H1 (cell line): Measurements from ENCODE around the gene THBS1. TPM values are rescaled to one million over a fixed set of nuclear protein-coding genes. Genes with fewer than 3 reads are reported as not detected.

Experiments
- CTCF ChIA-PET: fragments of 300-600 bp; sonication (Branson Sonifier 250); formaldehyde crosslinking; loops from one replicate; lab custom pipeline; 2021; ENCODE audit not compliant: partially characterized antibody; lab: Charles Lee
- POLR2A ChIA-PET: fragments of 300-600 bp; sonication (Branson Sonifier 250); formaldehyde crosslinking; loops from one replicate; lab custom pipeline; 2021; ENCODE audit warnings: inconsistent platforms; ENCODE audit not compliant: partially characterized antibody; lab: Charles Lee
- DNase-seq, 2 experiments: peaks; one replicate each; pipeline versions ENCODE4 v3.0.0 to v3.0.0-alpha.2; 2010 to 2022; ENCODE audit warnings: low spot score in 2 of 2, low read depth in 1 of 2, mixed read lengths in 1 of 2
- FAIRE-seq: peaks from 2 replicates; lab custom pipeline; 2011; peaks lifted over from hg19 to GRCh38; lab: Jason Lieb, UNC
- H2AFZ ChIP-seq: 2 replicates; pipeline ENCODE4 v1.8.1; 2012; ENCODE audit warnings: low read length, inconsistent platforms
- H2AK5ac ChIP-seq: 2 replicates; pipeline ENCODE4 v1.6.1; 2013; ENCODE audit warnings: low read depth, low read length
- H2BK120ac ChIP-seq: replicated peaks from 2 replicates; pipeline ENCODE3; 2013; ENCODE audit warnings: low read depth, low read length, inconsistent platforms
- H2BK12ac ChIP-seq: 2 replicates; pipeline ENCODE4 v1.6.1; 2013; ENCODE audit warnings: low read depth, low read length
- H2BK15ac ChIP-seq: 2 replicates; pipeline ENCODE4 v1.6.1; 2013; ENCODE audit warnings: low read length
- H2BK20ac ChIP-seq: 2 replicates; pipeline ENCODE4 v1.6.1; 2013; ENCODE audit warnings: low read length
- H2BK5ac ChIP-seq: 2 replicates; pipeline ENCODE4 v1.6.1; 2013; ENCODE audit warnings: low read depth, low read length
- H3K14ac ChIP-seq: 2 replicates; pipeline ENCODE4 v1.6.1; 2013; ENCODE audit warnings: inconsistent platforms; ENCODE audit not compliant: insufficient read length
- H3K18ac ChIP-seq: 2 replicates; pipeline ENCODE4 v1.6.1; 2013; ENCODE audit warnings: low read length; ENCODE audit errors: extremely low read depth
- H3K23ac ChIP-seq: 2 replicates; pipeline ENCODE4 v1.6.1; 2013; ENCODE audit warnings: inconsistent platforms; ENCODE audit not compliant: insufficient read length
- H3K23me2 ChIP-seq: 2 replicates; pipeline ENCODE4 v1.6.1; 2013; ENCODE audit warnings: low read depth, low read length
- H3K27ac ChIP-seq: 2 replicates; pipeline ENCODE4 v1.6.1; 2011; ENCODE audit warnings: low read depth, low read length, inconsistent platforms
- H3K27me3 ChIP-seq, 4 experiments: replicated peaks in 1 of 4; 1 replicate in 1 of 4; 2 replicates in 3 of 4; pipeline versions ENCODE4 v1.6.1 to v1.8.1; 2011 to 2013; ENCODE audit warnings: low read length in 3 of 4, mild to moderate bottlenecking in 3 of 4, inconsistent platforms in 2 of 4, mixed read lengths in 2 of 4, moderate library complexity in 1 of 4; ENCODE audit not compliant: control insufficient read depth in 3 of 4, insufficient read depth in 3 of 4; ENCODE audit errors: extremely low read depth in 1 of 4
- H3K36me3 ChIP-seq, 4 experiments: 2 replicates each; pipeline versions ENCODE4 v1.6.1 to v1.8.1; 2011 to 2013; ENCODE audit warnings: mild to moderate bottlenecking in 4 of 4, low read length in 3 of 4, moderate library complexity in 2 of 4, control low read depth in 1 of 4, inconsistent platforms in 1 of 4; ENCODE audit not compliant: insufficient read depth in 4 of 4, control insufficient read depth in 2 of 4
- H3K4ac ChIP-seq: replicated peaks from 2 replicates; pipeline ENCODE3; 2013; ENCODE audit warnings: low read length, low read depth, mixed read lengths, inconsistent platforms; ENCODE audit not compliant: insufficient read length
- H3K4me1 ChIP-seq, 4 experiments: replicated peaks in 1 of 4; 1 replicate in 1 of 4; 2 replicates in 3 of 4; pipeline versions ENCODE4 v1.6.1 to v1.8.1; 2011 to 2013; ENCODE audit warnings: low read length in 3 of 4, inconsistent platforms in 2 of 4, mixed read lengths in 1 of 4; ENCODE audit not compliant: insufficient read depth in 4 of 4, control insufficient read depth in 3 of 4
- H3K4me2 ChIP-seq, 2 experiments: 2 replicates each; pipeline versions ENCODE4 v1.6.1 to v1.8.1; 2011 to 2013; ENCODE audit warnings: low read depth in 2 of 2, low read length in 2 of 2, control low read depth in 1 of 2, inconsistent platforms in 1 of 2, mild to moderate bottlenecking in 1 of 2; ENCODE audit not compliant: insufficient read depth in 1 of 2
- H3K4me3 ChIP-seq, 4 experiments: fragments of 200-600, 300-600 bp in 1 of 4; sonication (generic), shearing (Covaris generic), sonication (Bioruptor Twin) in 1 of 4; 2 replicates each; pipeline versions ENCODE4 v1.5.1 to v1.8.1; 2011 to 2016; ENCODE audit warnings: low read length in 4 of 4, low read depth in 3 of 4, control low read depth in 2 of 4, inconsistent platforms in 2 of 4, mild to moderate bottlenecking in 2 of 4, mixed read lengths in 1 of 4, moderate library complexity in 1 of 4; ENCODE audit not compliant: insufficient read depth in 2 of 4; ENCODE audit errors: extremely low read depth in 1 of 4
- H3K56ac ChIP-seq: replicated peaks from 2 replicates; pipeline ENCODE3; 2013; ENCODE audit warnings: low read depth, mild to moderate bottlenecking, mixed read lengths, low read length, inconsistent platforms; ENCODE audit not compliant: insufficient read length
- H3K79me1 ChIP-seq: 2 replicates; pipeline ENCODE4 v1.6.1; 2013; ENCODE audit warnings: low read depth, low read length, control low read depth
- H3K79me2 ChIP-seq, 2 experiments: 2 replicates each; pipeline versions ENCODE4 v1.6.1 to v1.8.1; 2012 to 2013; ENCODE audit warnings: low read length in 2 of 2, mild to moderate bottlenecking in 2 of 2, inconsistent platforms in 1 of 2; ENCODE audit not compliant: insufficient read depth in 2 of 2, control insufficient read depth in 1 of 2
- H3K9ac ChIP-seq, 4 experiments: replicated peaks in 1 of 4; 1 replicate in 1 of 4; 2 replicates in 3 of 4; pipeline versions ENCODE4 v1.6.1 to v1.8.1; 2011 to 2013; ENCODE audit warnings: low read depth in 3 of 4, low read length in 3 of 4, control low read depth in 2 of 4, mild to moderate bottlenecking in 2 of 4, moderate library complexity in 2 of 4, inconsistent platforms in 1 of 4; ENCODE audit errors: extremely low read depth in 1 of 4
- H3K9me3 ChIP-seq, 2 experiments: 2 replicates each; pipeline versions ENCODE4 v1.6.1 to v1.8.1; 2012 to 2013; ENCODE audit warnings: mild to moderate bottlenecking in 2 of 2, moderate library complexity in 2 of 2, control low read depth in 1 of 2, inconsistent platforms in 1 of 2, low read depth in 1 of 2, low read length in 1 of 2, mixed read lengths in 1 of 2; ENCODE audit not compliant: insufficient read depth in 2 of 2
- H4K20me1 ChIP-seq, 2 experiments: replicated peaks in 1 of 2; 2 replicates each; pipeline versions ENCODE3 to v1.8.1; 2011 to 2013; ENCODE audit warnings: inconsistent platforms in 2 of 2, low read length in 2 of 2, mild to moderate bottlenecking in 1 of 2; ENCODE audit not compliant: insufficient read depth in 2 of 2, control insufficient read depth in 1 of 2
- H4K5ac ChIP-seq: 2 replicates; pipeline ENCODE4 v1.6.1; 2013; ENCODE audit warnings: low read length, low read depth, mixed read lengths, inconsistent platforms; ENCODE audit not compliant: insufficient read length
- H4K8ac ChIP-seq: 2 replicates; pipeline ENCODE4 v1.8.0; 2013; ENCODE audit warnings: mild to moderate bottlenecking, moderate library complexity, low read length, inconsistent platforms; ENCODE audit not compliant: insufficient read depth; ENCODE audit errors: extremely low read depth
- H4K91ac ChIP-seq: replicated peaks from 2 replicates; pipeline ENCODE3; 2013; ENCODE audit warnings: low read length, mixed read lengths, inconsistent platforms; ENCODE audit not compliant: insufficient read length
- KDM1A ChIP-seq: fragments of 200-600, 300-600 bp; sonication (generic); IDR thresholded peaks from 2 replicates; pipeline ENCODE4 v1.7.1; 2016; ENCODE audit warnings: mild to moderate bottlenecking, low read length, borderline replicate concordance
- WGBS, 2 experiments: shearing (Covaris generic) in 1 of 2; methylation state at CpG; one replicate each; pipeline versions ENCODE4 v1.1.6 to v1.1.7; 2013 to 2015; ENCODE audit warnings: low lambda C conversion rate in 2 of 2, mixed read lengths in 2 of 2, inconsistent platforms in 1 of 2, low coverage in 1 of 2, missing lambda C conversion rate in 1 of 2; ENCODE audit not compliant: insufficient replicate concordance in 2 of 2, insufficient coverage in 1 of 2, insufficient read length in 1 of 2; ENCODE audit errors: extremely low coverage in 1 of 2, missing lambda C conversion rate in 1 of 2; 5-methylcytosine and 5-hydroxymethylcytosine counted together
- polyA plus RNA-seq, 7 experiments: library from polyadenylated mRNA; depleted of rRNA in 3 of 7; stranded (reverse) in 5 of 7; unstranded in 2 of 7; fragments of >200 nt in 5 of 7; fragments of 200-250 nt in 2 of 7; gene quantifications; 1 replicate in 5 of 7; 2 replicates in 1 of 7; 4 replicates in 1 of 7; pipeline versions ENCODE4 v1.2.1 to v1.2.3, GENCODE V29; 2011 to 2013; ENCODE audit warnings: missing spikeins in 2 of 7, mixed read lengths in 2 of 7
- total RNA-seq: library from RNA; stranded (reverse); fragmentation: NEBNext Ultra II Directional; extraction: Animal tissue kit (Norgen Biotek cat#: 25700); gene quantifications from 2 replicates; pipeline ENCODE4 v1.2.1, GENCODE V29; 2021

Gene THBS1
- total and polyA plus RNA-seq, 2 of the 8 experiments (the other 6 are each of a cell fraction or from before 2014, with no cell fraction given) = 10.3 to 63.3 TPM

DNA sequence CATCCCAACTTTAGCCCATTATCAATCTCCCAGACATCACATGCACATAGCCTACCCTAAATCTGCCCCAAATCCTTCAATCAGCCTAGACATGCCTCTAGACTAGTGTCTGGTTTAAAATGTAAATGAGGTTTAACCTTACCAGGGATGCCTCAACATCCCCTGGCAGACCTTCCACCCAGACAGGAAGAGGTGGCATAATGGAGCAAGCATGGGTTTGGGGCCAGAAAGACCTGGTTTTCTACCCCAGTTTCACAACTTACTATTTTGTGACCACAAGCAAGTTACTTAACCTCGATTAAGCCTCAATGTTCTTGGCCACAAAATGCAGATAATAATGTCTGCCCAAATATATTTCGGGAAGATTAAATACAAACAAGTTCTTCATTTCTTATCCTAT is 28.3 kb upstream of the THBS1 start:
- 94% methylated on average over 2 of the region's 2 CpGs; no CpG with 5 or more reads in 1 of the 2 experiments for WGBS, 2 experiments
- Histone ChIP-seq H3K18ac (no peak overlapping the region), H3K36me3 (no peaks in the 10 kb centered on the region), H2AFZ (no peak overlapping the region), H4K8ac (no peak overlapping the region), H3K9ac (no peak overlapping the region), H3K4me3 (no peak overlapping the region), H4K5ac (no peak overlapping the region), H2BK5ac (no peak overlapping the region), H3K4ac (no peak overlapping the region), H4K91ac (no peak overlapping the region), H3K27me3 (peaks cover 0 to under 1% (median 0%) of the 10 kb centered on the region in 4 experiments; a peak in 1 of 7 replicates), H3K27ac (no peak overlapping the region), H4K20me1 (no peaks in the 10 kb centered on the region), H3K14ac (no peak overlapping the region), H3K4me2 (no peak overlapping the region), H3K79me2 (no peaks in the 10 kb centered on the region), H2BK12ac (no peak overlapping the region), H2BK20ac (no peak overlapping the region), H3K56ac (no peak overlapping the region), H2BK15ac (no peak overlapping the region), H2AK5ac (no peak overlapping the region), H3K23ac (no peak overlapping the region), H3K23me2 (no peaks in the 10 kb centered on the region), H2BK120ac (no peak overlapping the region), H3K9me3 (no peaks in the 10 kb centered on the region), H3K4me1 (peaks cover 0 to 5% (median 0%) of the 10 kb centered on the region in 4 experiments; a peak in 1 of 7 replicates), H3K79me1 (no peaks in the 10 kb centered on the region)
- DNase-seq (no peak), FAIRE-seq (no peak)
- ChIA-PET CTCF (interaction anchor here (1.3 to 4.8 kb wide), 2 partner anchors 9 to 10 kb away, joined by 3 to 21 read pairs; no protein-coding TSS in a partner anchor), POLR2A (no interaction called here)
- TF ChIP-seq KDM1A = no peak
